Type B pancreatic cell (in vitro differentiated cells): ENCODE data around the gene PDCD7. TPM values are rescaled to one million over a fixed set of nuclear protein-coding genes. Genes with fewer than 3 reads are reported as not detected.

ENCODE experiments used
- DNase-seq: peaks from one replicate; pipeline ENCODE4 v3.0.0; 2021; ENCODE audit warnings: mixed read lengths; ENCODE audit not compliant: unreplicated experiment; ENCODE audit errors: extremely low spot score
- H3K27ac Mint-ChIP-seq: 2 replicates; pipeline ENCODE4 v1.8.0; 2021; ENCODE audit warnings: mild to moderate bottlenecking, mixed read lengths
- H3K27me3 Mint-ChIP-seq: 2 replicates; pipeline ENCODE4 v1.8.0; 2021; ENCODE audit warnings: mixed read lengths
- H3K36me3 Mint-ChIP-seq: 2 replicates; pipeline ENCODE4 v1.8.0; 2021; ENCODE audit warnings: mixed read lengths
- H3K4me1 Mint-ChIP-seq: one replicate; pipeline ENCODE4 v1.8.0; 2021; ENCODE audit warnings: mixed read lengths; ENCODE audit not compliant: unreplicated experiment
- H3K4me3 Mint-ChIP-seq: 2 replicates; pipeline ENCODE4 v1.8.0; 2021; ENCODE audit warnings: mild to moderate bottlenecking, mixed read lengths
- H3K9me3 Mint-ChIP-seq: 2 replicates; pipeline ENCODE4 v1.8.0; 2021; ENCODE audit warnings: mixed read lengths
- CTCF ChIP-seq: fragments of 200-600 bp; sonication (generic); conservative IDR thresholded peaks from 2 replicates; pipeline ENCODE4 v1.5.0; 2021; ENCODE audit warnings: antibody characterized with exemption, mild to moderate bottlenecking
- total RNA-seq: library from RNA; stranded (reverse); gene quantifications from 2 replicates; pipeline ENCODE4 v1.2.1, GENCODE V29; 2021; ENCODE audit warnings: low replicate concordance

Gene PDCD7
- total RNA-seq, 1 donor from 2014 or later = 38.9 TPM

- Mint-ChIP-seq H3K27me3 (peaks cover 63% of the 10 kb centered on the region), H3K9me3 (no peaks in the 10 kb centered on the region), H3K4me1 (peaks cover 60% of the 10 kb centered on the region), H3K4me3 (peak overlapping the region; percentile 51), H3K36me3 (no peaks in the 10 kb centered on the region), H3K27ac (peak overlapping the region; percentile 72)
- no peak for DNase-seq
- TF ChIP-seq CTCF = no peak
Measured at GRCh38 chr15:65082303-65082953, 51.2 kb downstream of the PDCD7 start.

GRCh38 chr15:65081758-65082157 lies 51.9 kb downstream of the PDCD7 start:
- H3K27ac Mint-ChIP-seq = no peak overlapping the region
- peaks cover 56% of the 10 kb centered on the region for H3K4me1 Mint-ChIP-seq
- H3K9me3 Mint-ChIP-seq = no peaks in the 10 kb centered on the region
- no peak overlapping the region for H3K4me3 Mint-ChIP-seq
- H3K36me3 Mint-ChIP-seq = no peaks in the 10 kb centered on the region
- DNase-seq = no peak
- H3K27me3 Mint-ChIP-seq = peaks cover 59% of the 10 kb centered on the region
- no peak for TF ChIP-seq CTCF

- no peaks in the 10 kb centered on the region for H3K36me3 Mint-ChIP-seq
- H3K27me3 Mint-ChIP-seq = peaks cover 59% of the 10 kb centered on the region
- H3K4me1 Mint-ChIP-seq = peaks cover 60% of the 10 kb centered on the region
- H3K4me3 Mint-ChIP-seq = no peak overlapping the region
- DNase-seq = no peak
- no peak overlapping the region for H3K27ac Mint-ChIP-seq
- TF ChIP-seq CTCF = no peak
- H3K9me3 Mint-ChIP-seq = no peaks in the 10 kb centered on the region
Measured at GRCh38 chr15:65081270-65081669, 52.3 kb downstream of the PDCD7 start.

GRCh38 chr15:65079580-65079979 lies 54.0 kb downstream of the PDCD7 start:
- Mint-ChIP-seq H3K27ac (no peak overlapping the region), H3K27me3 (peaks cover 46% of the 10 kb centered on the region), H3K36me3 (no peaks in the 10 kb centered on the region), H3K9me3 (no peaks in the 10 kb centered on the region), H3K4me1 (peaks cover 50% of the 10 kb centered on the region), H3K4me3 (no peak overlapping the region)
- no peak for DNase-seq
- no peak for TF ChIP-seq CTCF

GRCh38 chr15:65077981-65078352 lies 55.6 kb downstream of the PDCD7 start:
- DNase-seq = no peak
- no peaks in the 10 kb centered on the region for H3K36me3 Mint-ChIP-seq
- peak overlapping the region; percentile 41 for H3K4me3 Mint-ChIP-seq
- peaks cover 34% of the 10 kb centered on the region for H3K4me1 Mint-ChIP-seq
- no peak overlapping the region for H3K27ac Mint-ChIP-seq
- peak; percentile 62 for TF ChIP-seq CTCF
- no peaks in the 10 kb centered on the region for H3K9me3 Mint-ChIP-seq
- peaks cover 34% of the 10 kb centered on the region for H3K27me3 Mint-ChIP-seq
